Activated B cell treated with CpG ODN at 0.5 μM for 24 hours (primary cell): ENCODE data around the gene TRIM66. TPM values are rescaled to one million over a fixed set of nuclear protein-coding genes. Genes with fewer than 3 reads are reported as not detected.

ENCODE experiments used
- ATAC-seq: fragments of 200-7000 bp; cut with Tn5 transposase; one replicate; pipeline ENCODE4 v1.10.0; 2021; ENCODE audit warnings: low read depth, mild to moderate bottlenecking, moderate library complexity
- CTCF ChIA-PET: fragments of 350-600 bp; sonication (Branson Sonifier 250); formaldehyde crosslinking; loops from one replicate; lab custom pipeline; 2021; ENCODE audit warnings: antibody characterized with exemption; lab: Charles Lee
- POLR2A ChIA-PET: fragments of 350-600 bp; sonication (Branson Sonifier 250); formaldehyde crosslinking; loops from one replicate; lab custom pipeline; 2021; ENCODE audit warnings: antibody characterized with exemption; lab: Charles Lee
- DNase-seq: peaks from one replicate; pipeline ENCODE4 v3.0.0; 2022
- H3K27ac Mint-ChIP-seq: one replicate; pipeline ENCODE4 v1.8.0; 2020; ENCODE audit warnings: mixed read lengths
- H3K27me3 Mint-ChIP-seq: one replicate; pipeline ENCODE4 v1.8.0; 2021; ENCODE audit warnings: mixed read lengths
- H3K36me3 Mint-ChIP-seq: one replicate; pipeline ENCODE4 v1.8.0; 2021; ENCODE audit warnings: low read depth, mixed read lengths
- H3K4me1 Mint-ChIP-seq: one replicate; pipeline ENCODE4 v1.8.0; 2021; ENCODE audit warnings: mixed read lengths
- H3K4me3 Mint-ChIP-seq: one replicate; pipeline ENCODE4 v1.8.0; 2020; ENCODE audit warnings: mild to moderate bottlenecking, mixed read lengths
- H3K9me3 Mint-ChIP-seq: one replicate; pipeline ENCODE4 v1.8.0; 2020; ENCODE audit warnings: mixed read lengths
- CTCF ChIP-seq: fragments of 200-600 bp; IDR thresholded peaks from one replicate; pipeline ENCODE4 v1.8.0; 2022; ENCODE audit warnings: antibody characterized with exemption, mild to moderate bottlenecking
- intact Hi-C: fragments of 100-400 bp; cut with micrococcal nuclease; formaldehyde crosslinking; loops from one replicate; pipeline ENCODE4 v1.15.1; 2024
- total RNA-seq: library from RNA; stranded (reverse); gene quantifications from 2 replicates; pipeline ENCODE4 v1.2.3, GENCODE V29; 2022

TRIM66 gene
- total RNA-seq, 1 donor from 2014 or later: 12.4 TPM

DNA sequence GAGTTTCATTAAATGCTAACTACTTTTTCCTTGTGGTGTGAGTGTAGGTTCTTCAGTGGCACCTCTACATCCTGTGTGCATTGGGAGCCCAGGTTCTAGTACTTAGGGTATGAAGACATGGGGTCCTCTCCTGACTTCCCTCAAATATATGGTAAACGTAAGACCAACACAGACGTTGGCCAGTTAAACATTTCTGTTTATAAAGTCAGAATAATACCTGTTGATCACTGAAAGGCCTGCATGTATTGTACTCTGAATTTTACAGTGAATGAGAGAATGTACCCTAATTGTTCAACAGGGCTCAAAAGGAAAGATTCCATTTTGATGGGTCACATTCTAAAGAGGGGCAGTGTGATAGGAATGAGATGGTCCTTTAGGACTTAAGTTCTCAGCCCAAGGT lies 3.4 kb upstream of the TRIM66 start:
- CTCF ChIA-PET: no interaction called here
- Mint-ChIP-seq H3K27me3 (no peaks in the 10 kb centered on the region), H3K4me1 (peaks cover 67% of the 10 kb centered on the region), H3K4me3 (peak overlapping the region; percentile 44), H3K9me3 (no peaks in the 10 kb centered on the region), H3K36me3 (peaks cover 67% of the 10 kb centered on the region), H3K27ac (no peak overlapping the region)
- TF ChIP-seq CTCF: no peak
- no peak for DNase-seq
- intact Hi-C loops: loop anchor here (10.0 kb wide), 4 partner anchors 91 to 1769 kb away; partner anchors contain the start of genes AMPD3, SBF2 and STK33
- no peak for ATAC-seq
- POLR2A ChIA-PET: interaction anchor here (1.0 kb wide), 1 partner anchor 47 kb away, joined by 7 read pairs; no protein-coding TSS in a partner anchor

DNA sequence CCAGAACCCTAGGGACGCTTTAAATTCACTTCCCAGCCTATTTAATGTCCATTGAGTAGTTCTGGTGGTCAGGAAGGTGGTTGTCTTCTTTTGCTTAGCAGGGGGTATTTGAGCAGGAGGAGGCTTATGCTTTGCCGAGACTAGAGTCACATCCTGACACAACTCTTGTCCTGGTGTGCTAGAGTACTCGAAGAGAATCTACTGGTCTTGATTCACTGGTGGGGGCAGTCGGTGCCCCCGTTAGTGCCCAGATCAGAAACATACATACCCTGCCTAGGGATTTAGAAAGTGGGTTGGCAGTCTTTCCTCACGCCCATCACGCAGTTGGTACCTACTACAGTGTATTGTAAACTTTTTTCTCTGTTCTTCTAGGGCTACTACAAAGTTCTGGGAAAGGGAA lies 2.8 kb upstream of the TRIM66 start:
- H3K36me3 Mint-ChIP-seq: peaks cover 70% of the 10 kb centered on the region
- ATAC-seq: no peak
- ChIA-PET POLR2A (no interaction called here), CTCF (no interaction called here)
- no peak for DNase-seq
- intact Hi-C loops: loop anchor here (10.0 kb wide), 4 partner anchors 91 to 1769 kb away; partner anchors contain the start of genes AMPD3, SBF2 and STK33
- no peak for TF ChIP-seq CTCF
- peak overlapping the region; percentile 44 for H3K4me3 Mint-ChIP-seq
- H3K27me3 Mint-ChIP-seq: no peaks in the 10 kb centered on the region
- H3K27ac Mint-ChIP-seq: peak overlapping the region; percentile 96
- H3K9me3 Mint-ChIP-seq: no peaks in the 10 kb centered on the region
- H3K4me1 Mint-ChIP-seq: peaks cover 70% of the 10 kb centered on the region

- Mint-ChIP-seq H3K4me1 (peaks cover 67% of the 10 kb centered on the region), H3K4me3 (peak overlapping the region; percentile 94), H3K36me3 (peaks cover 67% of the 10 kb centered on the region), H3K27ac (peak overlapping the region; percentile 96), H3K27me3 (no peaks in the 10 kb centered on the region), H3K9me3 (no peaks in the 10 kb centered on the region)
- intact Hi-C loops: loop anchor here (10.0 kb wide), 4 partner anchors 90 to 1770 kb away; partner anchors contain the start of genes AMPD3, SBF2 and STK33
- DNase-seq: no peak
- CTCF ChIA-PET: no interaction called here
- no peak for TF ChIP-seq CTCF
- POLR2A ChIA-PET: no interaction called here
- ATAC-seq: no peak
Measured at GRCh38 chr11:8684600-8685290, 2.3 kb upstream of the TRIM66 start.

DNA sequence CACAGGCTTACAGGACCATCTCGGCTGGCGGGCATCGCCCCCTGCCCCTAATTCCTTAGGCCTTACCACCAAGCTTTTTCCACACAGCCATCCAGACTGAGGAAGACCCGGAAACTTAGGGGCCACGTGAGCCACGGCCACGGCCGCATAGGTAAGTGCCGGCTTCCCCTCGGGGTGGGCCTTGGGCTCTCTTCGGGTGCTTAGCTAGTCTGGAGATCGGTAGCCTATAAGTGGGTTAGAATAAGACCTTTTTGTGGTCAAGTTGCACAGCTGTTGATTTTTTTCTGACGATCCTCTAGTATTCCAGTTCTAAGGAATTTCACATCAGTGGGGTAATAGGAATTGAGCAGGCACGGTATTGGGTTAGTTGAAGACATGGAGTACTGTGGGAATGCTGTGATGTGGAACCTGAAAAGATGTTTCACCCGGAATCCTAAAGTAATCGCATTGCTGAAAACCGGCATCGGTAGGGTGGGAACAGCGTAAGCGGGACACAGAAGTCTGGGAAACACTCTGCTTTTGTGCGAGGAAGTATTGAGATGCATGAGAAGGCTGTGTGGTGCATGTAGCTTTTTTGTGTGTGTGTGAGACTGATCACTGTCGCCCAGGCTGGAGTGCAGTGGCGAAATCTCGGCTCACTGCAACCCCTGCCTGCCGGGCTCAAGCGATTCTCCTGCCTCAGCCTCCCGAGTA lies 796 bp upstream of the TRIM66 start:
- Mint-ChIP-seq H3K27me3 (no peaks in the 10 kb centered on the region), H3K4me3 (peak overlapping the region; percentile 94), H3K27ac (peak overlapping the region; percentile 96), H3K4me1 (peaks cover 53% of the 10 kb centered on the region), H3K9me3 (no peaks in the 10 kb centered on the region), H3K36me3 (peaks cover 60% of the 10 kb centered on the region)
- DNase-seq (no peak), ATAC-seq (no peak)
- TF ChIP-seq CTCF: no peak
- intact Hi-C loops: loop anchor here (10.0 kb wide), 4 partner anchors 88 to 1772 kb away; partner anchors contain the start of genes AMPD3, SBF2 and STK33
- CTCF ChIA-PET: no interaction called here
- POLR2A ChIA-PET: interaction anchor here (1.0 to 2.6 kb wide), 15 partner anchors 8 to 778 kb away, joined by 3 to 20 read pairs (median 6); partner anchors contain the start of genes EIF3F, LMO1, STK33 and TMEM9B
